Endothelial cell of umbilical vein (primary cell): ENCODE data around the gene IL22RA1. TPM values are rescaled to one million over a fixed set of nuclear protein-coding genes. Genes with fewer than 3 reads are reported as not detected.

Experiments
- BruUV-seq: library from RNA; stranded (reverse); fragments of 400-500 nt; replicated peaks from 2 replicates; lab custom pipeline; 2021; lab: Mats Ljungman, UMichigan
- CTCF ChIA-PET: fragments of 300-600, 350-600 bp; sonication (Branson Sonifier 250); formaldehyde crosslinking; loops from one replicate; lab custom pipeline; 2021; ENCODE audit warnings: antibody characterized with exemption, inconsistent platforms; lab: Charles Lee
- POLR2A ChIA-PET: fragments of 300-600, 350-600 bp; sonication (Branson Sonifier 250); formaldehyde crosslinking; loops from one replicate; lab custom pipeline; 2021; ENCODE audit warnings: antibody characterized with exemption, inconsistent platforms; lab: Charles Lee
- DNase-seq: peaks from one replicate; pipeline ENCODE4 v3.0.0-alpha.2; 2011; ENCODE audit warnings: low read depth, low spot score
- FAIRE-seq: peaks from 2 replicates; lab custom pipeline; 2011; peaks lifted over from hg19 to GRCh38; lab: Jason Lieb, UNC
- H2AFZ ChIP-seq: 2 replicates; pipeline ENCODE4 v1.6.0; 2012; ENCODE audit warnings: low read depth, low read length, control low read depth, inconsistent platforms
- H3K27ac ChIP-seq: 2 replicates; pipeline ENCODE4 v1.5.1; 2011; ENCODE audit warnings: low read depth, mild to moderate bottlenecking, control low read depth, low read length, moderate library complexity; ENCODE audit not compliant: insufficient read depth
- H3K27me3 ChIP-seq, 2 experiments: 2 replicates each; pipeline versions ENCODE4 v1.6.0 to v1.6.1; 2011; ENCODE audit warnings: low read length in 2 of 2, mixed read lengths in 1 of 2; ENCODE audit not compliant: control insufficient read depth in 2 of 2, insufficient read depth in 2 of 2
- H3K36me3 ChIP-seq, 2 experiments: 2 replicates in 1 of 2; 3 replicates in 1 of 2; pipeline ENCODE4 v1.5.1; 2011; ENCODE audit warnings: low read length in 2 of 2, mild to moderate bottlenecking in 1 of 2, moderate library complexity in 1 of 2; ENCODE audit not compliant: control insufficient read depth in 2 of 2, insufficient read depth in 2 of 2; ENCODE audit errors: extremely low read depth in 1 of 2
- H3K4me1 ChIP-seq: 3 replicates; pipeline ENCODE4 v1.5.1; 2011; ENCODE audit warnings: mild to moderate bottlenecking, low read length; ENCODE audit not compliant: control insufficient read depth, insufficient read depth; ENCODE audit errors: extremely low read depth
- H3K4me2 ChIP-seq: 2 replicates; pipeline ENCODE4 v1.6.1; 2011; ENCODE audit warnings: low read length, control low read depth, mixed read lengths; ENCODE audit not compliant: insufficient read depth
- H3K4me3 ChIP-seq, 3 experiments: fragments of 200-600 bp in 1 of 3; sonication (generic), shearing (Covaris generic) in 1 of 3; replicated peaks in 1 of 3; 2 replicates each; pipeline ENCODE4 v1.5.1; 2011 to 2016; ENCODE audit warnings: control low read depth in 3 of 3, low read length in 3 of 3, mild to moderate bottlenecking in 2 of 3, inconsistent platforms in 1 of 3, low read depth in 1 of 3, moderate library complexity in 1 of 3; ENCODE audit not compliant: insufficient read depth in 1 of 3
- H3K79me2 ChIP-seq: 2 replicates; pipeline ENCODE4 v1.6.0; 2012; ENCODE audit warnings: low read length, inconsistent platforms; ENCODE audit not compliant: control insufficient read depth, insufficient read depth
- H3K9ac ChIP-seq: replicated peaks from 2 replicates; pipeline ENCODE3; 2011; ENCODE audit warnings: low read length, control low read depth; ENCODE audit not compliant: insufficient read depth; ENCODE audit errors: extremely low read depth
- H3K9me1 ChIP-seq: replicated peaks from 3 replicates; pipeline ENCODE4 v1.6.0; 2011; ENCODE audit warnings: mild to moderate bottlenecking, low read length; ENCODE audit not compliant: control insufficient read depth, insufficient read depth; ENCODE audit errors: extremely low read depth
- H3K9me3 ChIP-seq: replicated peaks from 2 replicates; pipeline ENCODE4 v1.5.1; 2012; ENCODE audit warnings: low read length, inconsistent platforms; ENCODE audit not compliant: control insufficient read depth, insufficient read depth
- H4K20me1 ChIP-seq: replicated peaks from 2 replicates; pipeline ENCODE3; 2011; ENCODE audit warnings: mild to moderate bottlenecking, low read length; ENCODE audit not compliant: control insufficient read depth, insufficient read depth; ENCODE audit errors: extremely low read depth
- EZH2 ChIP-seq: IDR thresholded peaks from 2 replicates; pipeline ENCODE4 v1.6.1; 2012; ENCODE audit warnings: borderline replicate concordance, low read depth, mild to moderate bottlenecking, moderate library complexity, low read length, inconsistent platforms; ENCODE audit not compliant: severe bottlenecking
- FOS ChIP-seq: IDR thresholded peaks from 2 replicates; pipeline ENCODE4 v1.6.1; 2011; ENCODE audit warnings: mild to moderate bottlenecking, low read length, moderate library complexity, borderline replicate concordance; ENCODE audit not compliant: insufficient read depth
- GATA2 ChIP-seq: IDR thresholded peaks from 2 replicates; pipeline ENCODE4 v1.7.0; 2011; ENCODE audit warnings: low read depth, mild to moderate bottlenecking, moderate library complexity, mixed read lengths, low read length; ENCODE audit not compliant: insufficient read length, insufficient read depth
- JUN ChIP-seq: IDR thresholded peaks from 2 replicates; pipeline ENCODE4 v1.6.1; 2011; ENCODE audit warnings: borderline replicate concordance, low read depth; ENCODE audit not compliant: insufficient read length, insufficient read depth
- MYC ChIP-seq: IDR thresholded peaks from one replicate; pipeline ENCODE4 v1.6.1; 2011; ENCODE audit warnings: mild to moderate bottlenecking, low read depth, low read length
- POLR2A ChIP-seq: IDR thresholded peaks from 2 replicates; pipeline ENCODE4 v1.6.1; 2012; ENCODE audit warnings: low read depth, mild to moderate bottlenecking, control low read depth, low read length
- POLR2AphosphoS5 ChIP-seq: IDR thresholded peaks from 2 replicates; pipeline ENCODE4 v1.6.1; 2012; ENCODE audit warnings: low read depth, mild to moderate bottlenecking, control low read depth, low read length, moderate library complexity; ENCODE audit not compliant: insufficient read depth
- dilution Hi-C: fragments of 300-500 bp; cut with MboI; formaldehyde crosslinking; loops from one replicate; pipeline ENCODE4 v1.15.0; 2019; ENCODE audit warnings: low sequenced_read_pairs; ENCODE audit not compliant: extremely low pct_ligation_motif_present
- intact Hi-C: fragments of 100-400 bp; cut with micrococcal nuclease; formaldehyde crosslinking; loops from one replicate; pipeline ENCODE4 v1.10.0; 2022
- polyA plus RNA-seq, 4 experiments: library from polyadenylated mRNA; depleted of rRNA in 3 of 4; stranded (reverse) in 3 of 4; unstranded in 1 of 4; fragments of >200 nt; gene quantifications; 2 replicates each; pipeline versions ENCODE4 v1.2.1 to v1.2.3, GENCODE V29; 2011 to 2012; ENCODE audit warnings: missing spikeins in 1 of 4
- total RNA-seq: library from RNA; stranded (reverse); gene quantifications from 2 replicates; pipeline ENCODE4 v1.2.3, GENCODE V29; 2021
- TF ChIP-seq, protein P1 (sequence below): IDR thresholded peaks from 2 replicates; pipeline ENCODE4 v1.6.1; 2011; ENCODE audit not compliant: insufficient read depth, insufficient read length
- TF ChIP-seq, protein P2 (sequence below), 2 donors: IDR thresholded peaks; 1 replicate in 1 of 2; 2 replicates in 1 of 2; pipeline ENCODE4 v1.5.1; 2011; ENCODE audit warnings: low read length in 2 of 2, mild to moderate bottlenecking in 2 of 2, moderate library complexity in 2 of 2, control low read depth in 1 of 2, inconsistent platforms in 1 of 2, low read depth in 1 of 2; ENCODE audit not compliant: insufficient read depth in 1 of 2; ENCODE audit errors: extremely low read depth in 1 of 2

IL22RA1 gene
- total and polyA plus RNA-seq, 2 donors (not counting 3 experiments of a cell fraction or from before 2014, with no cell fraction given): not detected

GRCh38 chr1:24080131-24080530, 62.8 kb downstream of the IL22RA1 start:
- no peak for FAIRE-seq

More at GRCh38 chr1:24080131-24080530, 62.8 kb downstream of the IL22RA1 start:
- no peak overlapping the region for H3K4me3 ChIP-seq
- H3K4me2 ChIP-seq: no peak overlapping the region
- CTCF ChIA-PET: interaction anchor here (1.0 to 1.5 kb wide), 2 partner anchors 9 to 32 kb away, joined by 4 to 7 read pairs; partner anchors contain the start of gene MYOM3
- no peaks in the 10 kb centered on the region for H3K9me1 ChIP-seq
- TF ChIP-seq, protein P1, sequence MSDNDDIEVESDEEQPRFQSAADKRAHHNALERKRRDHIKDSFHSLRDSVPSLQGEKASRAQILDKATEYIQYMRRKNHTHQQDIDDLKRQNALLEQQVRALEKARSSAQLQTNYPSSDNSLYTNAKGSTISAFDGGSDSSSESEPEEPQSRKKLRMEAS: no peak
- TF ChIP-seq JUN: no peak
- TF ChIP-seq POLR2A: no peak
- no peak for TF ChIP-seq EZH2
- TF ChIP-seq MYC: no peak
- TF ChIP-seq, protein P2, sequence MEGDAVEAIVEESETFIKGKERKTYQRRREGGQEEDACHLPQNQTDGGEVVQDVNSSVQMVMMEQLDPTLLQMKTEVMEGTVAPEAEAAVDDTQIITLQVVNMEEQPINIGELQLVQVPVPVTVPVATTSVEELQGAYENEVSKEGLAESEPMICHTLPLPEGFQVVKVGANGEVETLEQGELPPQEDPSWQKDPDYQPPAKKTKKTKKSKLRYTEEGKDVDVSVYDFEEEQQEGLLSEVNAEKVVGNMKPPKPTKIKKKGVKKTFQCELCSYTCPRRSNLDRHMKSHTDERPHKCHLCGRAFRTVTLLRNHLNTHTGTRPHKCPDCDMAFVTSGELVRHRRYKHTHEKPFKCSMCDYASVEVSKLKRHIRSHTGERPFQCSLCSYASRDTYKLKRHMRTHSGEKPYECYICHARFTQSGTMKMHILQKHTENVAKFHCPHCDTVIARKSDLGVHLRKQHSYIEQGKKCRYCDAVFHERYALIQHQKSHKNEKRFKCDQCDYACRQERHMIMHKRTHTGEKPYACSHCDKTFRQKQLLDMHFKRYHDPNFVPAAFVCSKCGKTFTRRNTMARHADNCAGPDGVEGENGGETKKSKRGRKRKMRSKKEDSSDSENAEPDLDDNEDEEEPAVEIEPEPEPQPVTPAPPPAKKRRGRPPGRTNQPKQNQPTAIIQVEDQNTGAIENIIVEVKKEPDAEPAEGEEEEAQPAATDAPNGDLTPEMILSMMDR (IDR thresholded peaks at IDR 0.05; ENCODE audit: extremely low read depth in 1 of 2, insufficient read depth in 1 of 2, low read depth in 1 of 2, low read length in 2 of 2): no peak
- no peak for TF ChIP-seq GATA2
- TF ChIP-seq FOS: no peak
- TF ChIP-seq POLR2AphosphoS5: no peak
- no peaks in the 10 kb centered on the region for H4K20me1 ChIP-seq
- POLR2A ChIA-PET: no interaction called here
- H3K9ac ChIP-seq: no peak overlapping the region
- H3K4me1 ChIP-seq: no peaks in the 10 kb centered on the region
- intact Hi-C loops (no loop called here), dilution Hi-C loops (no loop called here)
- H3K79me2 ChIP-seq: no peaks in the 10 kb centered on the region
- H2AFZ ChIP-seq: no peak overlapping the region
- H3K27me3 ChIP-seq: peaks cover 0 to 2% of the 10 kb centered on the region in 2 experiments
- H3K36me3 ChIP-seq: no peaks in the 10 kb centered on the region
- no TSS peak for BruUV-seq
- no peak for DNase-seq
- no peak overlapping the region for H3K27ac ChIP-seq
- no peaks in the 10 kb centered on the region for H3K9me3 ChIP-seq
